Breast epithelium (tissue), 4 donors: ENCODE data around the gene CFAP97D2. TPM values are rescaled to one million over a fixed set of nuclear protein-coding genes. Genes with fewer than 3 reads are reported as not detected.

ENCODE experiments used
- DNase-seq, 2 donors: peaks; one replicate each; pipeline ENCODE4 v3.0.0-alpha.2; 2019; ENCODE audit warnings: low spot score in 2 of 2
- H3K27ac ChIP-seq, 2 donors: fragments of 200-600 bp; sonication (generic) in 1 of 2; one replicate each; pipeline ENCODE4 v1.5.1; 2016 to 2019; ENCODE audit warnings: mild to moderate bottlenecking in 1 of 2
- H3K27me3 ChIP-seq, 2 donors: fragments of 200-600 bp; sonication (generic) in 1 of 2; one replicate each; pipeline versions ENCODE4 v1.5.1 to v1.6.0; 2017 to 2019; ENCODE audit warnings: control low read depth in 1 of 2, mild to moderate bottlenecking in 1 of 2
- H3K36me3 ChIP-seq: fragments of 200-600 bp; one replicate; pipeline ENCODE4 v1.5.1; 2019
- H3K4me1 ChIP-seq, 2 donors: fragments of 200-600 bp; sonication (generic); one replicate each; pipeline ENCODE4 v1.5.1; 2016 to 2019; ENCODE audit warnings: control low read depth in 1 of 2
- H3K4me3 ChIP-seq, 3 donors: fragments of 200-600 bp; sonication (generic); 1 replicate in 2 of 3; 2 replicates in 1 of 3; pipeline ENCODE4 v1.5.1; 2016 to 2019; ENCODE audit warnings: mild to moderate bottlenecking in 3 of 3, moderate library complexity in 2 of 3
- H3K9me3 ChIP-seq, 2 donors: fragments of 200-600 bp; sonication (generic) in 1 of 2; one replicate each; pipeline ENCODE4 v1.5.1; 2016 to 2019; ENCODE audit warnings: control low read depth in 1 of 2
- CTCF ChIP-seq, 3 donors: fragments of 450-650 bp; IDR thresholded peaks; one replicate each; pipeline ENCODE4 v1.5.1; 2016 to 2017; ENCODE audit warnings: antibody characterized with exemption in 3 of 3, mild to moderate bottlenecking in 3 of 3, moderate library complexity in 3 of 3
- POLR2A ChIP-seq: fragments of 450-650 bp; IDR thresholded peaks from one replicate; pipeline ENCODE4 v1.6.1; 2016; ENCODE audit warnings: antibody characterized with exemption, mild to moderate bottlenecking, moderate library complexity
- POLR2AphosphoS5 ChIP-seq, 3 donors: sonication (generic); formaldehyde crosslinking; IDR thresholded peaks; one replicate each; pipeline ENCODE4 v1.6.1; 2017; ENCODE audit warnings: antibody characterized with exemption in 3 of 3
- intact Hi-C: fragments of 100-400 bp; cut with DNase I; formaldehyde crosslinking; loops from one replicate; pipeline ENCODE4 v1.15.1; 2023; ENCODE audit warnings: low total_unique reads
- total RNA-seq, 3 donors: library from RNA; depleted of rRNA; stranded (reverse); fragments of >200 nt; gene quantifications; one replicate each; pipeline ENCODE4 v1.1.0, GENCODE V29; 2016

The CFAP97D2 gene
- total RNA-seq, 3 donors from 2014 or later = not detected

DNA sequence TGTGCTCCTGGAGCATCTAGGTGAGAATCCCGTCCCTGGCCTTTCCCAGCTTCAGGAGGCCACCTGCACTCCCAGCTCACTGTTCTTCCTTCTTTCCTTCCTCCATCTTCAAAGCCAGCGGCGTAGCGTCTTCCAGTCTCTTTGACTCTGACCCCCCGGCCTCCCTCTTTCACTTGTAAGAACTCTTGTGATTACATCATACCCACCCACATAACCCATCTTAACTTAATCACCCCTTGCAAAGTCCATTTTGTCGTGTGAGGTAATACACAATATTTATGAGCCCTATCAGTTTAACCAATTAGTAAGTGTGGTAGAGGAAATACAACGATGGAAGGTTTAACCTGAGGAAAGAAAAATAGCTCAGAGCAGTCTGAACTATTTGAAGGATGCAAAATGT is 51.1 kb downstream of the CFAP97D2 start:
- H3K27me3 ChIP-seq = no peaks in the 10 kb centered on the region
- no peaks in the 10 kb centered on the region for H3K9me3 ChIP-seq
- intact Hi-C loops = no loop called here
- H3K4me1 ChIP-seq = peaks cover 0 to 10% of the 10 kb centered on the region in 2 donors
- H3K4me3 ChIP-seq = no peak overlapping the region
- H3K36me3 ChIP-seq = no peaks in the 10 kb centered on the region
- DNase-seq = no peak
- no peak for TF ChIP-seq CTCF (IDR thresholded peaks at IDR 0.05)
- no peak for TF ChIP-seq POLR2A
- TF ChIP-seq POLR2AphosphoS5 (IDR thresholded peaks at IDR 0.05) = no peak
- H3K27ac ChIP-seq = no peak overlapping the region

GRCh38 chr13:114230575-114230974 is 51.5 kb downstream of the CFAP97D2 start:
- Histone ChIP-seq H3K27me3 (no peaks in the 10 kb centered on the region), H3K4me1 (peaks cover 0 to 10% of the 10 kb centered on the region in 2 donors), H3K27ac (no peak overlapping the region), H3K9me3 (no peaks in the 10 kb centered on the region), H3K4me3 (no peak overlapping the region), H3K36me3 (no peaks in the 10 kb centered on the region)
- DNase-seq = no peak
- TF ChIP-seq POLR2A (no peak), CTCF (IDR thresholded peaks at IDR 0.05) (no peak), POLR2AphosphoS5 (IDR thresholded peaks at IDR 0.05) (no peak)
- intact Hi-C loops = no loop called here

- H3K9me3 ChIP-seq = no peaks in the 10 kb centered on the region
- no peaks in the 10 kb centered on the region for H3K36me3 ChIP-seq
- no peak overlapping the region for H3K4me3 ChIP-seq
- peaks cover 0 to 2% of the 10 kb centered on the region in 2 donors for H3K4me1 ChIP-seq
- no peak for TF ChIP-seq POLR2A
- no peak for TF ChIP-seq POLR2AphosphoS5 (IDR thresholded peaks at IDR 0.05)
- no peak for TF ChIP-seq CTCF (IDR thresholded peaks at IDR 0.05)
- intact Hi-C loops = no loop called here
- no peak overlapping the region for H3K27ac ChIP-seq
- no peaks in the 10 kb centered on the region for H3K27me3 ChIP-seq
- no peak for DNase-seq
These were observed 52.8 kb downstream of the CFAP97D2 start for GRCh38 chr13:114231886-114232285.

- intact Hi-C loops = no loop called here
- Histone ChIP-seq H3K36me3 (no peaks in the 10 kb centered on the region), H3K9me3 (no peaks in the 10 kb centered on the region), H3K4me3 (peak overlapping the region; percentile 69 to 95 (median 88)), H3K4me1 (no peaks in the 10 kb centered on the region), H3K27me3 (no peaks in the 10 kb centered on the region), H3K27ac (peak overlapping the region; percentile 73 to 89)
- TF ChIP-seq CTCF (IDR thresholded peaks at IDR 0.05) (no peak), POLR2AphosphoS5 (IDR thresholded peaks at IDR 0.05) (no peak), POLR2A (no peak)
- no peak for DNase-seq
These were observed 55.2 kb downstream of the CFAP97D2 start for GRCh38 chr13:114234266-114234644.

- H3K4me1 ChIP-seq = no peaks in the 10 kb centered on the region
- intact Hi-C loops = no loop called here
These were observed 55.8 kb downstream of the CFAP97D2 start, which contains the start of gene CDC16 for GRCh38 chr13:114234645-114235421. Gene CDC16 (plus strand): TSS chr13:114234897. CDS start chr13:114235085, 188 bp downstream.

More at GRCh38 chr13:114234645-114235421, 55.8 kb downstream of the CFAP97D2 start, which contains the start of gene CDC16:
- Histone ChIP-seq H3K9me3 (no peaks in the 10 kb centered on the region), H3K27ac (peak within 1 kb of the TSS; percentile 73 to 89), H3K36me3 (no peaks in the 10 kb centered on the region), H3K4me3 (peak within 1 kb of the TSS; percentile 69 to 95 (median 88)), H3K27me3 (no peaks in the 10 kb centered on the region)
- peak; percentile 85 to 91 for DNase-seq
- no peak for TF ChIP-seq POLR2A
- TF ChIP-seq POLR2AphosphoS5 (IDR thresholded peaks at IDR 0.05) = peak in 2 of 3 donors; percentile 45 to 61
- no peak for TF ChIP-seq CTCF (IDR thresholded peaks at IDR 0.05)
